HL-60 (cell line): ENCODE data around the gene BEGAIN.

Source experiments
- CTCF ChIP-seq: IDR thresholded peaks from one replicate; pipeline ENCODE4 v1.5.1; 2011; ENCODE audit warnings: low read length, control low read depth, inconsistent platforms; ENCODE audit not compliant: insufficient read depth
- POLR2AphosphoS5 ChIP-seq: IDR thresholded peaks from 2 replicates; pipeline ENCODE4 v1.6.1; 2012; ENCODE audit warnings: low read depth
- REST ChIP-seq: IDR thresholded peaks from 2 replicates; pipeline ENCODE4 v1.6.1; 2012; ENCODE audit warnings: low read depth; ENCODE audit not compliant: insufficient replicate concordance

- TF ChIP-seq CTCF: no peak
- no peak for TF ChIP-seq POLR2AphosphoS5
- TF ChIP-seq REST: no peak
Observed at GRCh38 chr14:100588671-100589070, 1.5 kb upstream of the BEGAIN start.
